Articular chondrocyte of knee joint (primary cell): Measurements from ENCODE around the gene ADORA1. TPM values are rescaled to one million over a fixed set of nuclear protein-coding genes. Genes with fewer than 3 reads are reported as not detected.

Experiments
- total RNA-seq: library from RNA; depleted of rRNA; stranded (reverse); fragments of >200 nt; gene quantifications from 2 replicates; pipeline ENCODE4 v1.2.3, GENCODE V29; 2012

ADORA1 gene
- total RNA-seq, result 15.8 and 20.2 TPM in 2 replicates

DNA sequence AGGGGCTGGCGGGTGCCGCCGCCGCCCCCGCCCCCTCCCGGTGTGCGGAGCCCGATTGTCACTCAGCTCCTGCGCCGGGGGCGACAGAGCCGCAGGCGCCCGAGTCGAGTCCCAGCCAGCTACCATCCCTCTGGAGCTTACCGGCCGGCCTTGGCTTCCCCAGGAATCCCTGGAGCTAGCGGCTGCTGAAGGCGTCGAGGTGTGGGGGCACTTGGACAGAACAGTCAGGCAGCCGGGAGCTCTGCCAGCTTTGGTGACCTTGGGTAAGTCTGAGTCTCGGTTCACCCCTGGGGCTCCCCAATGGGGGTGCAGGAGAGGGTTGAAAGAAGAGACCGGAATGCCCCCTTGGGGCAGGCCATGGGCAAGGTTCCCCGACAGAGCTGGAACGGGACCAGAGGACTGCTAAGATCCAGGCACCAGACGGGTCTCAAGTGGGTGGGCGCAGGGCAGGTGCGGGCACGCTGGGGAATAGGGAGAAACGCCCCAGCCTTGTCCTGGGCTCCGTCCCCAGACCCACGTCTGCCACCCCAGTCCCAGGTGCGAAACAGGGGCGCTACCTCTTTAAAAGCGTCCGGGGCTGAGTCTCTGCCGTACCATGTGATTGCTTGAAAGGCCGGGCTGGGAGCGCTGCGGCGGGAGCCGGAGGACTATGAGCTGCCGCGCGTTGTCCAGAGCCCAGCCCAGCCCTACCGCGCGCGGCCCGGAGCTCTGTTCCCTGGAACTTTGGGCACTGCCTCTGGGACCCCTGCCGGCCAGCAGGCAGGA lies at the start of gene ADORA1:
Gene ADORA1 (plus strand): TSS at position 61 of the 765 bp plus-strand sequence. CDS start 1,116 bp downstream, outside the sequence.

DNA sequence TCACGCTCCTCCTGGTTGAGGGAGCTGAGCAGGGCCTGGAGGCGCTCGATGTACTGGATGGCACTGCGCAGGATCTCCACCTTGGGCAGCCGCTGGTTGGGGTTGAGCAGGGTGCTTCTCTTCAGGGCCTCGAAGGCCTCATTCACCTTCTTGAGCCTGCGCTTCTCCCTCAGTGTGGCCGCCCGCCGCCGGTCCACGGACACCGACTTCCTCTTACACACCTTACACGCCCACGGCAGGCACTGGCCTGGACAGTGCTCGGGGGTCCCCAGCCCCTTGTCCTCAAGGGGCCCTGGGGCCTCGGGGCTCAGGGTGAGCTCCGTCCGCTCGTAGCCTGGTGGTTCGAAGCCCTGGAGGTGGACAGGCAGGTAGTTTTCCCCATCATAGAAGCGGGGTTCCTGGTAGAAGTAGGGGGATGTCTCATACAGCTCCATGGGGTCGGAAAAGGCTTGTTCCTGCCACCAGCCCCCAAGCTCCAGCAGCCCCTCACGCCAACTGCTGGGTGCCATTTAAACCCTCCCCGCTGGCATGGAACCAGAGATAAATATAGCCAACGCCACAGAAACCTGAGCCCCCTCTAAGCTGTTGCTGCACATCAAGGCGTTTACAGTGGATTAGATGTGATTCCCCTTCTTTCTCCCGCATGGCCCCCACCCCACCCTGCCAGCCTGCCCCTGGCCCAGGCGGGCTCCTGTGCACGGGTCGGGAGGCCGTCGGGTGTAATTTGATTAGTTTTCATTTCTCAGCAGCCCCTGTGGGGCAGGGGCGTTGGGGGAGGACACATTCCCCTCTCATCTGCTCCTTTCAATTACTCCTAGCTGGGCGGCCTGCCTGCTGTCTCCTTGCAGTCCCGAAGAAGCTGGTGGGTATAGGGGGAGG lies 41.8 kb upstream of the ADORA1 start, which contains the start of gene MYOG:
Gene MYOG (minus strand): TSS at position 485 of the 879 bp plus-strand sequence. CDS start 51 bp downstream, at position 434.

DNA sequence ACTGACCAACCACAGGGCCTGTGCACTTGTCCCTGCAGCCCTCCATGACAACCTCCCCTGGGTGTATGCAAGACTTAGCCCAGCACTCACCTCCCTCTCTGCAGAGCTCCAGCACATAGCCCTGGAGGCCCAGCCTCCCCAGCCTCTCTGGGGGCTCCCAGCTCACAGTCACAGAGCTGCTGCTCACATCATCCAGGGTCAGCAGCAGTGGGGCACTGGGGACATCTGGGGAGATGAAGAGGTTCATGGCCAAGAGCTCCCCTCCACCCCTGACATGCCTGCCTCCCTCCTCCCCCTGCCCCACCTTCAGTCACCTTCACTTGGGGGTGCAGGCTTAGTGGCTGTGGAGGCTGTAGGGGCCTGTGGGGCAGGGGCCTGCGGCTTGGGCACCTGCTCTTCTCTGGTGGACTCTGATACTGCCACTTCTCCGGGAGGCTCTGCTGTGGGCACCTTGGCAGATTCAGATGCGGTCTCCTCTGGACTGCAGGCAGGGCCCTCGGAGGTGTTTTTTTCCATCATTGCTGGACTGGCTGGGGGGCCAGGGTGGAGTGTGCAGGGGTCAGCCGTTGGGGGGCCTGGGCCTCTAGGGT lies 47.8 kb downstream of the ADORA1 start, which contains the start of gene MYBPH:
Gene MYBPH (minus strand): TSS at position 590 of the 590 bp plus-strand sequence. CDS start 71 bp downstream, at position 519.

DNA sequence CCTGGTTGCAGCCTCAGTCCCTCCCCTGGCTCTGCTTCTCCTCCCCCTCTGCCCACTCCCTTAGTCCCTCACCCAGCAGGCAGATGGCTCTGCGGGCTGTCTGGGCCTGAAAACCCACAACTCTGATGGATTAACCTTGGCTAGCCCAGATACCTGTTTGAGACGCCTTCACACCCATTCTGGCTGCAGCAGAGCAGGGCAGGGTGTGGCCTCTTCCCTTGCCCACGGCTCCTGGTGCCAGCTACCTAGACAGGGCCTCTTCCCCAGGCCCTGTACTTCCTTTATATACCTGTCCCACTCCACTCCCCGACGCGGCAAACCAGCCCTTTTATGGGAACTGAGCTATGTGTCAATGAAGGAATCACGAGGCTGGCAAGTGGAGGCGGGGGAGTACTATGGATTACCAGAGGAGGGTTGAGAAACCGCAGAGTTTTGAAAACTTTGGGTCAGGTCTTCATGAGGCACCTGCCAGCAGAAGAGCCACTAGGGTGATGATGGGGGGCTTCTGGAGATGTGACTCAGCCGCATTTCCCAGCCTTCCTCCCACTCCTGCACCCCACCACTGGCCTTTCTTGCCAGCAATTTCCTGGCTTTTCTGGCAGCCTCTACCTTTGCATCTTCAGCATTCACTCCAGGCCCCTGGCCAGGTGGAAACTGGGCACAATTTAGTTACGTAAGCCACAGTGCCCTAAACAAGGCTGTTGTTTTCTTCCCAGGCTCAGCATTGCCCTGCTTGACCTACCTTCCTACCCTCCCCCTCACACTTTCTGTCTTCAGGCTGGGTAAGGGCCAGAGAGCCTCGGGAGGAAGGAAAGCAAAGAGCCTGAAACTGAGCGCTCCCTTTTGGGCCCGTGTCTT lies 59.1 kb downstream of the ADORA1 start, which contains the start of gene CHI3L1:
Gene CHI3L1 (minus strand): TSS at position 259 of the 858 bp plus-strand sequence. CDS start 81 bp downstream, at position 178.

Other genes with a start within 250 kb of the ADORA1 start
- gene RABIF, start 238.6 kb upstream of the ADORA1 start, total RNA-seq, result 7.2 and 7.3 TPM in 2 replicates
- 29.5 and 35.0 TPM in 2 replicates for gene KLHL12, start 200.5 kb upstream of the ADORA1 start, total RNA-seq
- gene ADIPOR1, start 169.4 kb upstream of the ADORA1 start, total RNA-seq, result 71.1 and 90.7 TPM in 2 replicates
- gene CYB5R1, start 160.5 kb upstream of the ADORA1 start, total RNA-seq, result 45.2 and 46.2 TPM in 2 replicates
- 103 TPM in 2 replicates for gene TMEM183A, start 120.4 kb upstream of the ADORA1 start, total RNA-seq
- gene PPFIA4, start 101.2 kb upstream of the ADORA1 start, total RNA-seq, result 29.6 and 50.0 TPM in 2 replicates
- gene MYOG, start 41.7 kb upstream of the ADORA1 start, total RNA-seq, result not detected in 2 replicates
- gene MYBPH, start 48.1 kb downstream of the ADORA1 start, total RNA-seq, result 0.52 and 0.54 TPM in 2 replicates
- 5,061 and 6,408 TPM in 2 replicates for gene CHI3L1, start 59.0 kb downstream of the ADORA1 start, total RNA-seq
- gene CHIT1, start 101.9 kb downstream of the ADORA1 start, total RNA-seq, result under 0.01 TPM in 2 replicates
- 21.4 and 37.2 TPM in 2 replicates for gene BTG2, start 177.8 kb downstream of the ADORA1 start, total RNA-seq
- gene FMOD, start 223.4 kb downstream of the ADORA1 start, total RNA-seq, result 29.5 and 51.9 TPM in 2 replicates